Memory B cell (primary cell): ENCODE results near the gene HCFC1R1.
"Not testable (repeated sequence)": the region's sequence is repeated elsewhere in the genome, so short reads cannot be mapped to it uniquely, and the experiment has no call there.

Experiments used
- ATAC-seq: fragments of 150-1000 bp; cut with Tn5 transposase; 2 replicates; pipeline ENCODE4 v1.10.0; 2021; ENCODE audit warnings: low read depth, mild to moderate bottlenecking, moderate library complexity
- DNase-seq, 2 donors: peaks; one replicate each; pipeline ENCODE4 v3.0.0; 2022; ENCODE audit warnings: low spot score in 2 of 2
- H3K27ac Mint-ChIP-seq: one replicate; pipeline ENCODE4 v1.8.0; 2022; ENCODE audit warnings: mild to moderate bottlenecking, moderate library complexity, mixed read lengths
- H3K27me3 Mint-ChIP-seq: one replicate; pipeline ENCODE4 v1.8.0; 2022; ENCODE audit warnings: mixed read lengths
- H3K36me3 Mint-ChIP-seq: one replicate; pipeline ENCODE4 v1.8.0; 2022; ENCODE audit warnings: mild to moderate bottlenecking, mixed read lengths
- H3K4me1 Mint-ChIP-seq: one replicate; pipeline ENCODE4 v1.8.0; 2022; ENCODE audit warnings: mixed read lengths
- H3K4me3 Mint-ChIP-seq: one replicate; pipeline ENCODE4 v1.8.0; 2022; ENCODE audit warnings: mild to moderate bottlenecking, moderate library complexity, mixed read lengths
- H3K9me3 Mint-ChIP-seq: one replicate; pipeline ENCODE4 v1.8.0; 2022; ENCODE audit warnings: mixed read lengths

HCFC1R1 gene

GRCh38 chr16:3023669-3024478, at the start of gene HCFC1R1, which contains the start of gene THOC6:
TSS of gene HCFC1R1 (minus strand) at chr16:3023942. CDS start at chr16:3023941, 1 bp downstream.
TSS of gene THOC6 (plus strand) at chr16:3024035. CDS start at chr16:3024327, 292 bp downstream.
- H3K4me3 Mint-ChIP-seq: peak within 1 kb of the TSS; percentile 85
- no peaks in the 10 kb centered on the region for H3K9me3 Mint-ChIP-seq
- H3K27ac Mint-ChIP-seq: peak within 1 kb of the TSS; percentile 84
- ATAC-seq (peak; percentile 83), DNase-seq (peak; percentile 92 to 95)
- H3K4me1 Mint-ChIP-seq: peaks cover 33% of the 10 kb centered on the region
- peaks cover 6% of the 10 kb centered on the region for H3K36me3 Mint-ChIP-seq
- peaks cover 3% of the 10 kb centered on the region for H3K27me3 Mint-ChIP-seq

GRCh38 chr16:3073448-3073847, 49.7 kb upstream of the HCFC1R1 start:
- DNase-seq (no peak), ATAC-seq (no peak)
- no peaks in the 10 kb centered on the region for H3K27me3 Mint-ChIP-seq
- peaks cover 2% of the 10 kb centered on the region for H3K36me3 Mint-ChIP-seq
- peaks cover 31% of the 10 kb centered on the region for H3K4me1 Mint-ChIP-seq
- H3K9me3 Mint-ChIP-seq: no peaks in the 10 kb centered on the region
- H3K27ac Mint-ChIP-seq: no peak overlapping the region
- H3K4me3 Mint-ChIP-seq: peak overlapping the region; percentile 62

- not testable (repeated sequence) for H3K9me3 Mint-ChIP-seq, H3K36me3 Mint-ChIP-seq, H3K27ac Mint-ChIP-seq, H3K27me3 Mint-ChIP-seq, DNase-seq
- Mint-ChIP-seq H3K4me1 (peaks cover 31% of the 10 kb centered on the region), H3K4me3 (peak overlapping the region; percentile 62)
- peak; percentile 39 for ATAC-seq
Measured at GRCh38 chr16:3072576-3073263, 49.0 kb upstream of the HCFC1R1 start.

GRCh38 chr16:3072148-3072547, 48.4 kb upstream of the HCFC1R1 start:
- not testable (repeated sequence) for H3K36me3 Mint-ChIP-seq, H3K27ac Mint-ChIP-seq, H3K27me3 Mint-ChIP-seq, ATAC-seq, H3K9me3 Mint-ChIP-seq, DNase-seq, H3K4me3 Mint-ChIP-seq
- H3K4me1 Mint-ChIP-seq: peaks cover 31% of the 10 kb centered on the region

GRCh38 chr16:3071655-3072054, 47.9 kb upstream of the HCFC1R1 start:
- no peaks in the 10 kb centered on the region for H3K27me3 Mint-ChIP-seq
- DNase-seq (no peak), ATAC-seq (no peak)
- peaks cover 30% of the 10 kb centered on the region for H3K4me1 Mint-ChIP-seq
- H3K9me3 Mint-ChIP-seq: no peaks in the 10 kb centered on the region
- H3K36me3 Mint-ChIP-seq: peaks cover 2% of the 10 kb centered on the region
- no peak overlapping the region for H3K4me3 Mint-ChIP-seq
- no peak overlapping the region for H3K27ac Mint-ChIP-seq

- H3K36me3 Mint-ChIP-seq: peaks cover 2% of the 10 kb centered on the region
- DNase-seq: no peak
- H3K9me3 Mint-ChIP-seq: no peaks in the 10 kb centered on the region
- H3K27me3 Mint-ChIP-seq: peaks cover under 1% of the 10 kb centered on the region
- ATAC-seq: no peak
- no peak overlapping the region for H3K27ac Mint-ChIP-seq
- peaks cover 27% of the 10 kb centered on the region for H3K4me1 Mint-ChIP-seq
- no peak overlapping the region for H3K4me3 Mint-ChIP-seq
Measured at GRCh38 chr16:3070608-3071111, 46.9 kb upstream of the HCFC1R1 start.

GRCh38 chr16:3069146-3069545, 45.4 kb upstream of the HCFC1R1 start:
- DNase-seq, ATAC-seq, H3K36me3 Mint-ChIP-seq, H3K9me3 Mint-ChIP-seq, H3K4me3 Mint-ChIP-seq, H3K27me3 Mint-ChIP-seq, H3K27ac Mint-ChIP-seq: not testable (repeated sequence)
- H3K4me1 Mint-ChIP-seq: peaks cover 16% of the 10 kb centered on the region

GRCh38 chr16:3068487-3068886, 44.7 kb upstream of the HCFC1R1 start:
- no peak for ATAC-seq
- Mint-ChIP-seq H3K27ac (no peak overlapping the region), H3K9me3 (no peaks in the 10 kb centered on the region), H3K27me3 (peaks cover 1% of the 10 kb centered on the region), H3K4me1 (peaks cover 9% of the 10 kb centered on the region), H3K4me3 (no peak overlapping the region), H3K36me3 (peaks cover under 1% of the 10 kb centered on the region)
- no peak for DNase-seq

- Mint-ChIP-seq H3K4me3 (no peak overlapping the region), H3K4me1 (peaks cover under 1% of the 10 kb centered on the region), H3K27ac (no peak overlapping the region), H3K9me3 (no peaks in the 10 kb centered on the region), H3K36me3 (no peaks in the 10 kb centered on the region), H3K27me3 (peaks cover 1% of the 10 kb centered on the region)
- DNase-seq (no peak), ATAC-seq (no peak)
Measured at GRCh38 chr16:3066440-3066748, 42.7 kb upstream of the HCFC1R1 start.

- Mint-ChIP-seq H3K4me3 (no peak overlapping the region), H3K27me3 (peaks cover 1% of the 10 kb centered on the region), H3K4me1 (no peaks in the 10 kb centered on the region), H3K9me3 (no peaks in the 10 kb centered on the region), H3K36me3 (no peaks in the 10 kb centered on the region), H3K27ac (no peak overlapping the region)
- DNase-seq (no peak), ATAC-seq (no peak)
Measured at GRCh38 chr16:3065742-3066439, 42.1 kb upstream of the HCFC1R1 start.

GRCh38 chr16:3065069-3065741, 41.5 kb upstream of the HCFC1R1 start, which contains the start of gene IL32:
TSS of gene IL32 (plus strand) at chr16:3065640. CDS start at chr16:3065812, 172 bp downstream.
- H3K27ac Mint-ChIP-seq: peak within 1 kb of the TSS; percentile 38
- H3K4me1 Mint-ChIP-seq: no peaks in the 10 kb centered on the region
- no peak within 1 kb of the TSS for H3K4me3 Mint-ChIP-seq
- no peaks in the 10 kb centered on the region for H3K36me3 Mint-ChIP-seq
- no peak for DNase-seq
- H3K9me3 Mint-ChIP-seq: no peaks in the 10 kb centered on the region
- H3K27me3 Mint-ChIP-seq: peaks cover 1% of the 10 kb centered on the region
- peak; percentile 42 for ATAC-seq

GRCh38 chr16:3063625-3064386, 40.1 kb upstream of the HCFC1R1 start:
- Mint-ChIP-seq H3K27me3 (peaks cover 1% of the 10 kb centered on the region), H3K4me3 (no peak overlapping the region), H3K36me3 (no peaks in the 10 kb centered on the region), H3K27ac (no peak overlapping the region), H3K4me1 (peaks cover 5% of the 10 kb centered on the region), H3K9me3 (no peaks in the 10 kb centered on the region)
- no peak for DNase-seq
- ATAC-seq: no peak

GRCh38 chr16:3062553-3062952, 38.8 kb upstream of the HCFC1R1 start:
- no peak for DNase-seq
- Mint-ChIP-seq H3K4me1 (peaks cover 5% of the 10 kb centered on the region), H3K27ac (no peak overlapping the region), H3K27me3 (peaks cover 1% of the 10 kb centered on the region), H3K4me3 (no peak overlapping the region), H3K9me3 (no peaks in the 10 kb centered on the region), H3K36me3 (no peaks in the 10 kb centered on the region)
- no peak for ATAC-seq
